WTC11 (cell line): ENCODE measurements around the gene GRID2.

Experiments
- CREM ChIP-seq: sonication (generic); formaldehyde crosslinking; IDR thresholded peaks from 2 replicates; pipeline ENCODE4 v1.8.1; 2022; ENCODE audit warnings: mild to moderate bottlenecking, missing genetic modification reagents, moderate library complexity
- JAZF1 ChIP-seq: fragments of 250-450 bp; sonication (Bioruptor Pico); IDR thresholded peaks from 2 replicates; pipeline ENCODE4 v1.9.0; 2021; ENCODE audit warnings: moderate library complexity, mild to moderate bottlenecking, inconsistent platforms
- TP53 ChIP-seq: sonication (generic); formaldehyde crosslinking; IDR thresholded peaks from 2 replicates; pipeline ENCODE4 v1.8.1; 2023; ENCODE audit warnings: mild to moderate bottlenecking, missing genetic modification reagents
- ZNF423 ChIP-seq: fragments of 250-450 bp; sonication (Bioruptor Pico); IDR thresholded peaks from 2 replicates; pipeline ENCODE4 v2.1.2; 2022; ENCODE audit warnings: mild to moderate bottlenecking, moderate library complexity
- TF ChIP-seq, protein P1 (sequence below): fragments of 200-600 bp; IDR thresholded peaks from 2 replicates; pipeline ENCODE4 v1.8.0; 2022; ENCODE audit warnings: antibody characterized with exemption
- TF ChIP-seq, protein P2 (sequence below): sonication (generic); formaldehyde crosslinking; IDR thresholded peaks from 2 replicates; pipeline ENCODE4 v1.8.1; 2022; ENCODE audit warnings: low read depth, mild to moderate bottlenecking, moderate library complexity, missing genetic modification reagents, borderline replicate concordance
- TF ChIP-seq, protein P3 (sequence below): sonication (generic); formaldehyde crosslinking; IDR thresholded peaks from 2 replicates; pipeline ENCODE4 v1.8.0; 2023; ENCODE audit warnings: mild to moderate bottlenecking, missing genetic modification reagents
- TF ChIP-seq, protein P4 (sequence below): sonication (generic); formaldehyde crosslinking; IDR thresholded peaks from 2 replicates; pipeline ENCODE4 v1.8.0; 2022; ENCODE audit warnings: mild to moderate bottlenecking, missing genetic modification reagents
- TF ChIP-seq, protein P5 (sequence below): sonication (generic); formaldehyde crosslinking; IDR thresholded peaks from 2 replicates; pipeline ENCODE4 v1.8.0; 2022; ENCODE audit warnings: mild to moderate bottlenecking, missing genetic modification reagents

DNA sequence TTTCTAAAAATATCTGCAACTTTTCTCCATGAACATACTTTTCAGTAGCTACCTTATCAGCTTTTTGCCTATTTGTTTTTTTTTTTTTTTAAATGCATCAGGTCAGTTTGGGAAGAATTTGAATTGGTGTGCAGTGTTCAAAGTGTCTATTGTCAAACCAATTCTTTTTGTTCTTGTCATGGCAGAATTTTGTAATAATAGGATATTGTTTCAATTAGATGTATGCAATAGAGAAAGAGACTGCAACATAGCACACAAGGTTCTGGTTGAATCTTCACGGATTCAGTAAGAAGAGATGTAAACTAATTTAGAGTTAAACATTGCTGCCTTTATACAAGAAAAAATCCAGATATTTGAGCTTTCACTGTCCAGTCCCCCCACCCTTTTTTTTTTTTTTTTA is 277.1 kb downstream of the GRID2 start:
- TF ChIP-seq, protein P1, sequence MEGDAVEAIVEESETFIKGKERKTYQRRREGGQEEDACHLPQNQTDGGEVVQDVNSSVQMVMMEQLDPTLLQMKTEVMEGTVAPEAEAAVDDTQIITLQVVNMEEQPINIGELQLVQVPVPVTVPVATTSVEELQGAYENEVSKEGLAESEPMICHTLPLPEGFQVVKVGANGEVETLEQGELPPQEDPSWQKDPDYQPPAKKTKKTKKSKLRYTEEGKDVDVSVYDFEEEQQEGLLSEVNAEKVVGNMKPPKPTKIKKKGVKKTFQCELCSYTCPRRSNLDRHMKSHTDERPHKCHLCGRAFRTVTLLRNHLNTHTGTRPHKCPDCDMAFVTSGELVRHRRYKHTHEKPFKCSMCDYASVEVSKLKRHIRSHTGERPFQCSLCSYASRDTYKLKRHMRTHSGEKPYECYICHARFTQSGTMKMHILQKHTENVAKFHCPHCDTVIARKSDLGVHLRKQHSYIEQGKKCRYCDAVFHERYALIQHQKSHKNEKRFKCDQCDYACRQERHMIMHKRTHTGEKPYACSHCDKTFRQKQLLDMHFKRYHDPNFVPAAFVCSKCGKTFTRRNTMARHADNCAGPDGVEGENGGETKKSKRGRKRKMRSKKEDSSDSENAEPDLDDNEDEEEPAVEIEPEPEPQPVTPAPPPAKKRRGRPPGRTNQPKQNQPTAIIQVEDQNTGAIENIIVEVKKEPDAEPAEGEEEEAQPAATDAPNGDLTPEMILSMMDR, result no peak
- TF ChIP-seq CREM (CRISPR knock-in tag), result no peak
- TF ChIP-seq, protein P2, sequence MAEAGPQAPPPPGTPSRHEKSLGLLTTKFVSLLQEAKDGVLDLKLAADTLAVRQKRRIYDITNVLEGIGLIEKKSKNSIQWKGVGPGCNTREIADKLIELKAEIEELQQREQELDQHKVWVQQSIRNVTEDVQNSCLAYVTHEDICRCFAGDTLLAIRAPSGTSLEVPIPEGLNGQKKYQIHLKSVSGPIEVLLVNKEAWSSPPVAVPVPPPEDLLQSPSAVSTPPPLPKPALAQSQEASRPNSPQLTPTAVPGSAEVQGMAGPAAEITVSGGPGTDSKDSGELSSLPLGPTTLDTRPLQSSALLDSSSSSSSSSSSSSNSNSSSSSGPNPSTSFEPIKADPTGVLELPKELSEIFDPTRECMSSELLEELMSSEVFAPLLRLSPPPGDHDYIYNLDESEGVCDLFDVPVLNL (CRISPR knock-in tag), result no peak
- TF ChIP-seq, protein P3, sequence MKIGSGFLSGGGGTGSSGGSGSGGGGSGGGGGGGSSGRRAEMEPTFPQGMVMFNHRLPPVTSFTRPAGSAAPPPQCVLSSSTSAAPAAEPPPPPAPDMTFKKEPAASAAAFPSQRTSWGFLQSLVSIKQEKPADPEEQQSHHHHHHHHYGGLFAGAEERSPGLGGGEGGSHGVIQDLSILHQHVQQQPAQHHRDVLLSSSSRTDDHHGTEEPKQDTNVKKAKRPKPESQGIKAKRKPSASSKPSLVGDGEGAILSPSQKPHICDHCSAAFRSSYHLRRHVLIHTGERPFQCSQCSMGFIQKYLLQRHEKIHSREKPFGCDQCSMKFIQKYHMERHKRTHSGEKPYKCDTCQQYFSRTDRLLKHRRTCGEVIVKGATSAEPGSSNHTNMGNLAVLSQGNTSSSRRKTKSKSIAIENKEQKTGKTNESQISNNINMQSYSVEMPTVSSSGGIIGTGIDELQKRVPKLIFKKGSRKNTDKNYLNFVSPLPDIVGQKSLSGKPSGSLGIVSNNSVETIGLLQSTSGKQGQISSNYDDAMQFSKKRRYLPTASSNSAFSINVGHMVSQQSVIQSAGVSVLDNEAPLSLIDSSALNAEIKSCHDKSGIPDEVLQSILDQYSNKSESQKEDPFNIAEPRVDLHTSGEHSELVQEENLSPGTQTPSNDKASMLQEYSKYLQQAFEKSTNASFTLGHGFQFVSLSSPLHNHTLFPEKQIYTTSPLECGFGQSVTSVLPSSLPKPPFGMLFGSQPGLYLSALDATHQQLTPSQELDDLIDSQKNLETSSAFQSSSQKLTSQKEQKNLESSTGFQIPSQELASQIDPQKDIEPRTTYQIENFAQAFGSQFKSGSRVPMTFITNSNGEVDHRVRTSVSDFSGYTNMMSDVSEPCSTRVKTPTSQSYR (CRISPR knock-in tag), result no peak
- TF ChIP-seq, protein P4, sequence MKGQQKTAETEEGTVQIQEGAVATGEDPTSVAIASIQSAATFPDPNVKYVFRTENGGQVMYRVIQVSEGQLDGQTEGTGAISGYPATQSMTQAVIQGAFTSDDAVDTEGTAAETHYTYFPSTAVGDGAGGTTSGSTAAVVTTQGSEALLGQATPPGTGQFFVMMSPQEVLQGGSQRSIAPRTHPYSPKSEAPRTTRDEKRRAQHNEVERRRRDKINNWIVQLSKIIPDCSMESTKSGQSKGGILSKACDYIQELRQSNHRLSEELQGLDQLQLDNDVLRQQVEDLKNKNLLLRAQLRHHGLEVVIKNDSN, result no peak
- no peak for TF ChIP-seq TP53 (CRISPR knock-in tag)
- TF ChIP-seq, protein P5, sequence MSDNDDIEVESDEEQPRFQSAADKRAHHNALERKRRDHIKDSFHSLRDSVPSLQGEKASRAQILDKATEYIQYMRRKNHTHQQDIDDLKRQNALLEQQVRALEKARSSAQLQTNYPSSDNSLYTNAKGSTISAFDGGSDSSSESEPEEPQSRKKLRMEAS (CRISPR knock-in tag), result no peak
- TF ChIP-seq JAZF1 (CRISPR knock-in tag), result no peak
- TF ChIP-seq ZNF423 (CRISPR knock-in tag), result no peak
